Measurements from ENCODE around the gene PTPRM.

Gene PTPRM

GRCh38 chr18:8366070-8366469 is 799.0 kb downstream of the PTPRM start:
- H3K79me2 ChIP-seq (ENCODE audit: insufficient read depth, low read length), result no peaks in the 10 kb centered on the region
- no peaks in the 10 kb centered on the region for H3K27me3 ChIP-seq (ENCODE audit: insufficient read depth, low read length, poor library complexity, severe bottlenecking)
- no peaks in the 10 kb centered on the region for H4K20me1 ChIP-seq (ENCODE audit: insufficient read depth, low read length, poor library complexity, severe bottlenecking)
- H3K4me2 ChIP-seq (ENCODE audit: low read depth, low read length, poor library complexity, severe bottlenecking), result no peak overlapping the region
- no peak overlapping the region for H3K9ac ChIP-seq (ENCODE audit: low read depth, low read length, poor library complexity, severe bottlenecking)
- H3K36me3 ChIP-seq (ENCODE audit: insufficient read depth, low read length), result no peaks in the 10 kb centered on the region
- H3K9me2 ChIP-seq (replicated peaks; ENCODE audit: low read depth, low read length), result no peaks in the 10 kb centered on the region
- no peak overlapping the region for H3K4me3 ChIP-seq (ENCODE audit: low read length, poor library complexity, severe bottlenecking)
- H3K9me3 ChIP-seq (ENCODE audit: insufficient read depth, low read depth, low read length), result no peaks in the 10 kb centered on the region
- TF ChIP-seq EZH2phosphoT487 (IDR thresholded peaks at IDR 0.05; ENCODE audit: borderline replicate concordance) (no peak), CTCF (conservative IDR thresholded peaks at IDR 0.05; ENCODE audit: low read length) (no peak)
- no peaks in the 10 kb centered on the region for H3F3A ChIP-seq (ENCODE audit: low read depth)
- no peaks in the 10 kb centered on the region for H3K4me1 ChIP-seq (ENCODE audit: insufficient read depth, low read length, poor library complexity, severe bottlenecking)
- H2AFZ ChIP-seq (ENCODE audit: low read length), result no peak overlapping the region

- Histone ChIP-seq H3K36me3 (ENCODE audit: insufficient read depth, low read length) (no peaks in the 10 kb centered on the region), H2AFZ (ENCODE audit: low read length) (no peak overlapping the region), H3K79me2 (ENCODE audit: insufficient read depth, low read length) (no peaks in the 10 kb centered on the region), H3K9me2 (replicated peaks; ENCODE audit: low read depth, low read length) (no peaks in the 10 kb centered on the region), H3K27me3 (ENCODE audit: insufficient read depth, low read length, poor library complexity, severe bottlenecking) (no peaks in the 10 kb centered on the region), H4K20me1 (ENCODE audit: insufficient read depth, low read length, poor library complexity, severe bottlenecking) (no peaks in the 10 kb centered on the region), H3K9ac (ENCODE audit: low read depth, low read length, poor library complexity, severe bottlenecking) (no peak overlapping the region), H3K4me1 (ENCODE audit: insufficient read depth, low read length, poor library complexity, severe bottlenecking) (no peaks in the 10 kb centered on the region), H3K9me3 (ENCODE audit: insufficient read depth, low read depth, low read length) (no peaks in the 10 kb centered on the region), H3F3A (ENCODE audit: low read depth) (no peaks in the 10 kb centered on the region), H3K4me3 (ENCODE audit: low read length, poor library complexity, severe bottlenecking) (no peak overlapping the region), H3K4me2 (ENCODE audit: low read depth, low read length, poor library complexity, severe bottlenecking) (no peak overlapping the region)
- TF ChIP-seq CTCF (conservative IDR thresholded peaks at IDR 0.05; ENCODE audit: low read length) (no peak), EZH2phosphoT487 (IDR thresholded peaks at IDR 0.05; ENCODE audit: borderline replicate concordance) (no peak)
Observed at GRCh38 chr18:8366656-8367055, 799.5 kb downstream of the PTPRM start.

GRCh38 chr18:8367217-8367988 is 800.3 kb downstream of the PTPRM start:
- TF ChIP-seq CTCF (conservative IDR thresholded peaks at IDR 0.05; ENCODE audit: low read length), result no peak
- no peaks in the 10 kb centered on the region for H3K36me3 ChIP-seq (ENCODE audit: insufficient read depth, low read length)
- H3K4me3 ChIP-seq (ENCODE audit: low read length, poor library complexity, severe bottlenecking), result no peak overlapping the region
- no peak overlapping the region for H2AFZ ChIP-seq (ENCODE audit: low read length)
- no peaks in the 10 kb centered on the region for H3K9me2 ChIP-seq (replicated peaks; ENCODE audit: low read depth, low read length)
- H4K20me1 ChIP-seq (ENCODE audit: insufficient read depth, low read length, poor library complexity, severe bottlenecking), result no peaks in the 10 kb centered on the region
- no peak overlapping the region for H3K4me2 ChIP-seq (ENCODE audit: low read depth, low read length, poor library complexity, severe bottlenecking)
- no peaks in the 10 kb centered on the region for H3K79me2 ChIP-seq (ENCODE audit: insufficient read depth, low read length)
- H3K4me1 ChIP-seq (ENCODE audit: insufficient read depth, low read length, poor library complexity, severe bottlenecking), result no peaks in the 10 kb centered on the region
- H3K9ac ChIP-seq (ENCODE audit: low read depth, low read length, poor library complexity, severe bottlenecking), result no peak overlapping the region
- H3F3A ChIP-seq (ENCODE audit: low read depth), result no peaks in the 10 kb centered on the region
- H3K27me3 ChIP-seq (ENCODE audit: insufficient read depth, low read length, poor library complexity, severe bottlenecking), result no peaks in the 10 kb centered on the region
- H3K9me3 ChIP-seq (ENCODE audit: insufficient read depth, low read depth, low read length), result no peaks in the 10 kb centered on the region

Measured in Loucy (cell line).